Measurements from ENCODE around the gene HPCAL4.

HPCAL4 gene

DNA sequence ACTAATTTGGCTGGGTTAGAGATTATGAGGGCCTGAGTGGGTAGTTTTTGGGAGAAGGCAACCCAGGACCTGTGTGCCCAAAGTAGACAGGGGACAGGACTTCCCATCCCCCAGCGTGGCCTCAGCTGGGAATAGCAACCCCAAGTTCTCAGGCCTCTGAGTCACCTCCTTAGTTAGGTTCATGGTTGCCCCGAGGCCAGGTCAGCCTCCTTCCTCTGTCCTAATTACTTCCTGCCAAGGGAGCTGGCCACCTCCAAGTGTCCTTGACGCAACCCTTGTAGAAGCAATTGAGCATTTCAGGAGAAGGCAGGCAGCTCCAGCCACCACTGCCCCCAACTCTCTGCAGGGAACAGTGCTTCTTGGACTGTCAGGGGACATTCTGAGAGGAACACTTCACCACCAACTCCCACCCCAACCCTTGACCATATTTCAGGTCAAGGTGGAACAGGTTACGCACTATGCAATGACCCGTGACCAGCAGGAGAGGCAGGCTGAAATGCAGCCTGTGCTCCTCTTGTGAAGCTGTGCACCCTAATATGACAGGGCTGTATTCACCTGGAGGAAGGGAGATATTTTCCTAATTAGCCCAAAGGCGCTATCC lies 14.2 kb downstream of the HPCAL4 start:
- Histone ChIP-seq H3K4me3 (ENCODE audit: insufficient read depth in 1 of 2, low read depth in 1 of 2, low read length in 2 of 2) (no peak overlapping the region), H3K27ac (ENCODE audit: low read length, poor library complexity, severe bottlenecking) (no peak overlapping the region), H2AFZ (ENCODE audit: low read depth, low read length) (no peak overlapping the region), H2AK5ac (ENCODE audit: low read length, severe bottlenecking) (no peak overlapping the region), H3K9me3 (ENCODE audit: control insufficient read depth, low read length) (peaks cover 8% of the 10 kb centered on the region), H2BK120ac (ENCODE audit: low read depth, low read length) (no peak overlapping the region), H3K18ac (ENCODE audit: low read depth in 1 of 2, low read length in 2 of 2) (peak overlapping the region; percentile 16 to 44), H2BK12ac (ENCODE audit: low read length in 2 of 2) (no peak overlapping the region), H3K14ac (ENCODE audit: low read length in 2 of 2) (peak overlapping the region in 1 of 2 experiments; percentile 79), H3K79me1 (replicated peaks; ENCODE audit: low read length, poor library complexity, severe bottlenecking) (no peaks in the 10 kb centered on the region), H4K91ac (ENCODE audit: low read length) (no peak overlapping the region), H3K36me3 (ENCODE audit: control insufficient read depth in 1 of 2, insufficient read depth in 2 of 2, low read depth in 1 of 2, low read length in 2 of 2) (no peaks in the 10 kb centered on the region), H3K27me3 (ENCODE audit: control insufficient read depth in 1 of 2, insufficient read depth in 1 of 2, low read length in 2 of 2) (peaks cover 73% of the 10 kb centered on the region in 2 experiments), H3K4me2 (ENCODE audit: low read length, poor library complexity, severe bottlenecking) (no peak overlapping the region), H2BK5ac (ENCODE audit: low read depth, low read length, poor library complexity, severe bottlenecking) (no peak overlapping the region), H2BK15ac (ENCODE audit: low read depth, poor library complexity, severe bottlenecking) (no peak overlapping the region), H3K4ac (ENCODE audit: low read depth in 1 of 2, low read length in 2 of 2) (no peak overlapping the region), H4K8ac (ENCODE audit: low read length) (no peak overlapping the region), H3K23ac (ENCODE audit: low read length in 2 of 2) (no peak overlapping the region), H3K9ac (ENCODE audit: low read length) (no peak overlapping the region), H3K4me1 (ENCODE audit: control insufficient read depth, insufficient read depth, low read depth, low read length) (peaks cover 3% of the 10 kb centered on the region)
- DNase-seq, result peak; percentile 38
- 70% methylated on average over 6 of the region's 6 CpGs for WGBS

DNA sequence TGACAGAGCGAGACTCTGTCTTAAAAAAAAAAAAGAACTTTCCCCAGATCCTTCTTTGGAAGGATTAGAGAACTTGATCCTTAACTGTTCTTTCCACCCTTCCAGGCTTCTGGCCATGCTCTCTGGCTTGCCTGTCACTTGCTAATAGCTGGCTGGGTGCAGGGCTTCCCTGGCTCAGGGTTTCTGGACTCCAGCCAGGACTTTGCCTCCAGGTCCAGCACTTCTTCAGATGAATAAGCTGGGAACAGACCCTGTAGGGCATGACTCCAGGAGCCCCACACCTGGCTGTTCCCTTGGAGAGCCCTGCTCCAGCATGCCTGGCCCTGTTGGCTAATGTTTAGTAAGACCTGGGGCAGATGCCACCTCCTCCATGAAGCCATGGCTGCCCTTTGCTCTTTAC lies 16.0 kb downstream of the HPCAL4 start:
- no peak overlapping the region for H3K27ac ChIP-seq (ENCODE audit: low read length, poor library complexity, severe bottlenecking)
- no peaks in the 10 kb centered on the region for H3K79me1 ChIP-seq (replicated peaks; ENCODE audit: low read length, poor library complexity, severe bottlenecking)
- no peak overlapping the region for H4K8ac ChIP-seq (ENCODE audit: low read length)
- no peak overlapping the region for H2BK15ac ChIP-seq (ENCODE audit: low read depth, poor library complexity, severe bottlenecking)
- no peak overlapping the region for H3K4ac ChIP-seq (ENCODE audit: low read depth in 1 of 2, low read length in 2 of 2)
- no peak overlapping the region for H2AFZ ChIP-seq (ENCODE audit: low read depth, low read length)
- no peak overlapping the region for H2BK12ac ChIP-seq (ENCODE audit: low read length in 2 of 2)
- H2BK120ac ChIP-seq (ENCODE audit: low read depth, low read length), result no peak overlapping the region
- no peaks in the 10 kb centered on the region for H3K36me3 ChIP-seq (ENCODE audit: control insufficient read depth in 1 of 2, insufficient read depth in 2 of 2, low read depth in 1 of 2, low read length in 2 of 2)
- H3K4me1 ChIP-seq (ENCODE audit: control insufficient read depth, insufficient read depth, low read depth, low read length), result peaks cover 14% of the 10 kb centered on the region
- no peak overlapping the region for H4K91ac ChIP-seq (ENCODE audit: low read length)
- H2BK5ac ChIP-seq (ENCODE audit: low read depth, low read length, poor library complexity, severe bottlenecking), result no peak overlapping the region
- no peak overlapping the region for H3K4me2 ChIP-seq (ENCODE audit: low read length, poor library complexity, severe bottlenecking)
- no peak overlapping the region for H3K9ac ChIP-seq (ENCODE audit: low read length)
- no peak overlapping the region for H3K14ac ChIP-seq (ENCODE audit: low read length in 2 of 2)
- H3K27me3 ChIP-seq (ENCODE audit: control insufficient read depth in 1 of 2, insufficient read depth in 1 of 2, low read length in 2 of 2), result peaks cover 73 to 75% of the 10 kb centered on the region in 2 experiments
- WGBS, result 100% methylated on average over 1 of the region's 1 CpG
- H3K23ac ChIP-seq (ENCODE audit: low read length in 2 of 2), result no peak overlapping the region
- DNase-seq, result no peak
- no peak overlapping the region for H2AK5ac ChIP-seq (ENCODE audit: low read length, severe bottlenecking)
- no peak overlapping the region for H3K18ac ChIP-seq (ENCODE audit: low read depth in 1 of 2, low read length in 2 of 2)
- peaks cover 8% of the 10 kb centered on the region for H3K9me3 ChIP-seq (ENCODE audit: control insufficient read depth, low read length)
- H3K4me3 ChIP-seq (ENCODE audit: insufficient read depth in 1 of 2, low read depth in 1 of 2, low read length in 2 of 2), result no peak overlapping the region

DNA sequence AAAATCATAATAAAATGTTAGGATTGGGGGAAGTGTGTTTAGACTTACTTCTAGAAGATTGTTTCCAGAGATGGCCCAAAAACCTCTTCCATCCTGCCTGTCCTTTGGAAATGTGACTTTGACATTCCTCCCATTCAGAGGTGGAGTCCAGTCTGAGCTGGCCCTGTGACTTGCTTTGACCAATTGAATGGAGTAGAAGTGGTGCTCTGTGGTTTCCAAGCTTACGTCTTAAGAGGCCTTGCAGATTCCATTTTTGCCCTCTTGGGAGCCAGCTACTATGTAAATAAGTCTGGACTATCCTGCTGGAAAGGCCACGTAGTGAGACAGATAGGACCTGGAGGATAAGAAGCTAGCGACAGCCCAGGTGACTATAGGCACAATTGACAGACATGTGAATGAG lies 18.0 kb downstream of the HPCAL4 start:
- 57% methylated on average over 3 of the region's 3 CpGs for whole genome bisulfite sequencing
- Histone ChIP-seq H3K4me1 (ENCODE audit: control insufficient read depth, insufficient read depth, low read depth, low read length) (peaks cover 14% of the 10 kb centered on the region), H3K23ac (ENCODE audit: low read length in 2 of 2) (no peak overlapping the region), H2BK120ac (ENCODE audit: low read depth, low read length) (no peak overlapping the region), H2BK12ac (ENCODE audit: low read length in 2 of 2) (no peak overlapping the region), H4K91ac (ENCODE audit: low read length) (no peak overlapping the region), H3K18ac (ENCODE audit: low read depth in 1 of 2, low read length in 2 of 2) (no peak overlapping the region), H2AFZ (ENCODE audit: low read depth, low read length) (no peak overlapping the region), H2BK5ac (ENCODE audit: low read depth, low read length, poor library complexity, severe bottlenecking) (no peak overlapping the region), H3K4ac (ENCODE audit: low read depth in 1 of 2, low read length in 2 of 2) (no peak overlapping the region), H3K27me3 (ENCODE audit: control insufficient read depth in 1 of 2, insufficient read depth in 1 of 2, low read length in 2 of 2) (peaks cover 75 to 86% of the 10 kb centered on the region in 2 experiments), H3K9me3 (ENCODE audit: control insufficient read depth, low read length) (peaks cover 8% of the 10 kb centered on the region), H4K8ac (ENCODE audit: low read length) (no peak overlapping the region), H3K27ac (ENCODE audit: low read length, poor library complexity, severe bottlenecking) (no peak overlapping the region), H3K4me2 (ENCODE audit: low read length, poor library complexity, severe bottlenecking) (no peak overlapping the region), H3K9ac (ENCODE audit: low read length) (no peak overlapping the region), H3K36me3 (ENCODE audit: control insufficient read depth in 1 of 2, insufficient read depth in 2 of 2, low read depth in 1 of 2, low read length in 2 of 2) (no peaks in the 10 kb centered on the region), H2BK15ac (ENCODE audit: low read depth, poor library complexity, severe bottlenecking) (no peak overlapping the region), H3K4me3 (ENCODE audit: insufficient read depth in 1 of 2, low read depth in 1 of 2, low read length in 2 of 2) (no peak overlapping the region), H3K14ac (ENCODE audit: low read length in 2 of 2) (no peak overlapping the region), H3K79me1 (replicated peaks; ENCODE audit: low read length, poor library complexity, severe bottlenecking) (no peaks in the 10 kb centered on the region), H2AK5ac (ENCODE audit: low read length, severe bottlenecking) (no peak overlapping the region)
- peak; percentile 81 for DNase-seq

DNA sequence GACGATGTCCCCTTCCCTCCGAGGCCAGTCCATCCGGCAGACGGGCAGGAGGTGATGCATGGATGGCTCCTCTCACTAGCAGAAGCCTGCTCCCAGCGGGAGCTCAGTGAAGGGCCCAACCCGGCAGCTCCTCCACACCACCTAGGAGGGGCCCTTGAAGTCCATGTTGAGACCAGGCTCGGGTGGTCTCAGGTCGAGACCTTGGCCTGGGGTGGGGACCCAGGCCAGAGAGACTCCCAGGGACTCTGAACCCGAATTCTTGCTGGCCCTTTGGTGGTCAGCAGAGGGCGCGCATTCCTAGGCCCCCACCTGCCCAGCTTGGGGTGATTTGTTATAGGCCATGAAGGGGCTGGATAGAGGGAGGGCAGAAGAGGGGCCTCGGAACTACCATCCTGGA lies 18.7 kb downstream of the HPCAL4 start:
- Histone ChIP-seq H3K14ac (ENCODE audit: low read length in 2 of 2) (peak overlapping the region in 1 of 2 experiments; percentile 46), H3K18ac (ENCODE audit: low read depth in 1 of 2, low read length in 2 of 2) (no peak overlapping the region), H3K36me3 (ENCODE audit: control insufficient read depth in 1 of 2, insufficient read depth in 2 of 2, low read depth in 1 of 2, low read length in 2 of 2) (no peaks in the 10 kb centered on the region), H3K79me1 (replicated peaks; ENCODE audit: low read length, poor library complexity, severe bottlenecking) (no peaks in the 10 kb centered on the region), H2BK120ac (ENCODE audit: low read depth, low read length) (no peak overlapping the region), H3K4me2 (ENCODE audit: low read length, poor library complexity, severe bottlenecking) (no peak overlapping the region), H4K8ac (ENCODE audit: low read length) (no peak overlapping the region), H2BK15ac (ENCODE audit: low read depth, poor library complexity, severe bottlenecking) (no peak overlapping the region), H3K4me3 (ENCODE audit: insufficient read depth in 1 of 2, low read depth in 1 of 2, low read length in 2 of 2) (peak overlapping the region in 1 of 2 experiments; percentile 64), H3K23ac (ENCODE audit: low read length in 2 of 2) (no peak overlapping the region), H2AFZ (ENCODE audit: low read depth, low read length) (no peak overlapping the region), H3K4me1 (ENCODE audit: control insufficient read depth, insufficient read depth, low read depth, low read length) (peaks cover 14% of the 10 kb centered on the region), H2AK5ac (ENCODE audit: low read length, severe bottlenecking) (no peak overlapping the region), H2BK12ac (ENCODE audit: low read length in 2 of 2) (no peak overlapping the region), H3K9ac (ENCODE audit: low read length) (no peak overlapping the region), H4K91ac (ENCODE audit: low read length) (no peak overlapping the region), H3K27ac (ENCODE audit: low read length, poor library complexity, severe bottlenecking) (no peak overlapping the region), H2BK5ac (ENCODE audit: low read depth, low read length, poor library complexity, severe bottlenecking) (no peak overlapping the region), H3K9me3 (ENCODE audit: control insufficient read depth, low read length) (peaks cover 8% of the 10 kb centered on the region), H3K27me3 (ENCODE audit: control insufficient read depth in 1 of 2, insufficient read depth in 1 of 2, low read length in 2 of 2) (peaks cover 78 to 89% of the 10 kb centered on the region in 2 experiments), H3K4ac (ENCODE audit: low read depth in 1 of 2, low read length in 2 of 2) (no peak overlapping the region)
- DNase-seq, result peak; percentile 19
- WGBS, result 11% methylated on average over 12 of the region's 12 CpGs
